Neural cell (in vitro differentiated cells): Measurements from ENCODE around the gene MAGEB4. TPM values are rescaled to one million over a fixed set of nuclear protein-coding genes. Genes with fewer than 3 reads are reported as not detected.

Source experiments
- H2AFZ ChIP-seq: fragments of 200-600, 300-800 bp; sonication (generic), shearing (Covaris generic); 2 replicates; pipeline ENCODE4 v1.6.0; 2014; ENCODE audit warnings: low read depth, mild to moderate bottlenecking, antibody characterized with exemption, low read length, moderate library complexity
- H3F3A ChIP-seq: fragments of 200-600 bp; shearing (Covaris generic); 2 replicates; pipeline ENCODE4 v1.6.1; 2016; ENCODE audit warnings: mild to moderate bottlenecking, moderate library complexity, mixed read lengths, antibody characterized with exemption, low read length; ENCODE audit not compliant: insufficient read depth, poor library complexity, severe bottlenecking
- H3K27ac ChIP-seq: fragments of 200-600, 300-800 bp; sonication (generic), shearing (Covaris generic); 2 replicates; pipeline ENCODE4 v1.5.1; 2014; ENCODE audit warnings: mild to moderate bottlenecking, low read length, moderate library complexity
- H3K27me3 ChIP-seq: fragments of 300-800, 200-600 bp; sonication (generic), shearing (Covaris generic); 2 replicates; pipeline ENCODE4 v1.6.0; 2014; ENCODE audit warnings: mild to moderate bottlenecking, low read depth, low read length, moderate library complexity; ENCODE audit not compliant: insufficient read depth
- H3K36me3 ChIP-seq: fragments of 300-800, 200-600 bp; sonication (generic), shearing (Covaris generic); 2 replicates; pipeline ENCODE4 v1.5.1; 2014; ENCODE audit warnings: mild to moderate bottlenecking, antibody characterized with exemption, low read length, moderate library complexity; ENCODE audit not compliant: insufficient read depth
- H3K4me2 ChIP-seq: fragments of 300-800, 200-600 bp; sonication (generic), shearing (Covaris generic); 2 replicates; pipeline ENCODE4 v1.6.0; 2014; ENCODE audit warnings: mild to moderate bottlenecking, low read length
- H3K4me3 ChIP-seq: fragments of 300-800, 200-600 bp; sonication (generic), shearing (Covaris generic); 2 replicates; pipeline ENCODE4 v1.5.1; 2014; ENCODE audit warnings: mild to moderate bottlenecking, low read length, moderate library complexity
- H3K79me2 ChIP-seq: fragments of 200-600 bp; shearing (Covaris generic); replicated peaks from 2 replicates; pipeline ENCODE4 v1.6.0; 2014; ENCODE audit warnings: mild to moderate bottlenecking, low read length, moderate library complexity; ENCODE audit not compliant: insufficient read depth
- H3K9ac ChIP-seq: fragments of 300-800, 200-600 bp; sonication (generic), shearing (Covaris generic); 2 replicates; pipeline ENCODE4 v1.6.1; 2016; ENCODE audit warnings: mild to moderate bottlenecking, low read length, mixed read lengths
- H3K9me2 ChIP-seq: fragments of 200-600 bp; shearing (Covaris generic); 2 replicates; pipeline ENCODE4 v1.6.1; 2016; ENCODE audit warnings: mild to moderate bottlenecking, low read length, mixed read lengths; ENCODE audit not compliant: insufficient read depth
- H3K9me3 ChIP-seq: fragments of 200-600, 300-800 bp; sonication (generic), shearing (Covaris generic); 2 replicates; pipeline ENCODE4 v1.6.1; 2016; ENCODE audit warnings: mild to moderate bottlenecking, mixed run types, low read length, moderate library complexity, mixed read lengths
- H4K20me1 ChIP-seq: fragments of 200-600 bp; shearing (Covaris generic); 2 replicates; pipeline ENCODE4 v1.6.1; 2016; ENCODE audit warnings: mild to moderate bottlenecking, mixed run types; ENCODE audit not compliant: insufficient read depth
- CTCF ChIP-seq: fragments of 450-650 bp; IDR thresholded peaks from 2 replicates; pipeline ENCODE4 v1.5.1; 2014; ENCODE audit warnings: antibody characterized with exemption, mild to moderate bottlenecking, moderate library complexity; ENCODE audit not compliant: poor library complexity, severe bottlenecking
- EP300 ChIP-seq: fragments of 450-650 bp; conservative IDR thresholded peaks from 2 replicates; pipeline ENCODE4 v1.6.1; 2014; ENCODE audit warnings: antibody characterized with exemption, mild to moderate bottlenecking, moderate library complexity; ENCODE audit not compliant: poor library complexity, severe bottlenecking
- EZH2 ChIP-seq: fragments of 200-600, 300-800 bp; shearing (Covaris generic), sonication (generic); IDR thresholded peaks from 2 replicates; pipeline ENCODE4 v1.6.1; 2014; ENCODE audit warnings: antibody characterized with exemption, low read length, borderline replicate concordance, mild to moderate bottlenecking; ENCODE audit not compliant: insufficient read depth, poor library complexity, severe bottlenecking
- MXI1 ChIP-seq: fragments of 450-650 bp; conservative IDR thresholded peaks from 2 replicates; pipeline ENCODE4 v1.6.1; 2014; ENCODE audit warnings: antibody characterized with exemption, mild to moderate bottlenecking; ENCODE audit not compliant: poor library complexity, severe bottlenecking
- POLR2AphosphoS5 ChIP-seq: IDR thresholded peaks from 2 replicates; pipeline ENCODE4 v1.6.1; 2012
- RAD21 ChIP-seq: fragments of 450-650 bp; conservative IDR thresholded peaks from 2 replicates; pipeline ENCODE4 v1.6.1; 2014; ENCODE audit warnings: antibody characterized with exemption, mild to moderate bottlenecking, moderate library complexity
- REST ChIP-seq: IDR thresholded peaks from 2 replicates; pipeline ENCODE4 v1.6.1; 2012; ENCODE audit warnings: borderline replicate concordance
- SMC3 ChIP-seq: fragments of 450-650 bp; conservative IDR thresholded peaks from 2 replicates; pipeline ENCODE4 v1.6.1; 2014; ENCODE audit warnings: antibody characterized with exemption, mild to moderate bottlenecking, moderate library complexity; ENCODE audit not compliant: poor library complexity
- TAF1 ChIP-seq: IDR thresholded peaks from 2 replicates; pipeline ENCODE4 v1.6.1; 2012; ENCODE audit warnings: low read depth
- polyA plus RNA-seq: library from polyadenylated mRNA; depleted of rRNA; stranded (reverse); fragments of >200 nt; gene quantifications from 2 replicates; pipeline ENCODE4 v1.2.3, GENCODE V29; 2014

MAGEB4 gene
- polyA plus RNA-seq, 1 donor from 2014 or later: not detected

GRCh38 chrX:30224536-30224935 lies 17.3 kb upstream of the MAGEB4 start:
- Histone ChIP-seq H3K4me3 (no peak overlapping the region), H2AFZ (no peak overlapping the region), H3F3A (no peaks in the 10 kb centered on the region), H3K36me3 (no peaks in the 10 kb centered on the region), H3K79me2 (no peaks in the 10 kb centered on the region), H4K20me1 (no peaks in the 10 kb centered on the region), H3K9me3 (no peaks in the 10 kb centered on the region), H3K9me2 (no peaks in the 10 kb centered on the region), H3K4me2 (no peak overlapping the region), H3K27me3 (no peaks in the 10 kb centered on the region), H3K27ac (no peak overlapping the region), H3K9ac (no peak overlapping the region)
- TF ChIP-seq EP300 (no peak), CTCF (no peak), EZH2 (no peak), POLR2AphosphoS5 (no peak), RAD21 (no peak), TAF1 (no peak), SMC3 (no peak), REST (no peak), MXI1 (no peak)

- TF ChIP-seq EZH2 (no peak), SMC3 (no peak), POLR2AphosphoS5 (no peak), REST (no peak), TAF1 (no peak), RAD21 (no peak)
- no peaks in the 10 kb centered on the region for H3K9me2 ChIP-seq
These were observed 13.3 kb upstream of the MAGEB4 start for GRCh38 chrX:30228526-30228925.

More at GRCh38 chrX:30228526-30228925, 13.3 kb upstream of the MAGEB4 start:
- no peaks in the 10 kb centered on the region for H3F3A ChIP-seq
- H3K36me3 ChIP-seq: no peaks in the 10 kb centered on the region
- H3K4me3 ChIP-seq: no peak overlapping the region
- no peak overlapping the region for H3K9ac ChIP-seq
- H2AFZ ChIP-seq: no peak overlapping the region
- H3K27me3 ChIP-seq: no peaks in the 10 kb centered on the region
- H3K79me2 ChIP-seq: no peaks in the 10 kb centered on the region
- H3K27ac ChIP-seq: no peak overlapping the region
- H3K9me3 ChIP-seq: no peaks in the 10 kb centered on the region
- H3K4me2 ChIP-seq: no peak overlapping the region
- no peaks in the 10 kb centered on the region for H4K20me1 ChIP-seq
